Measurements from ENCODE around the gene GSDMA. TPM values are rescaled to one million over a fixed set of nuclear protein-coding genes. Genes with fewer than 3 reads are reported as not detected.

The GSDMA gene
- total RNA-seq, 2 donors from 2014 or later, result 0.68 to 1.2 TPM

GRCh38 chr17:40015998-40016985 lies 53.5 kb downstream of the GSDMA start:
- Histone ChIP-seq H3K27ac (no peak overlapping the region), H3K4me1 (ENCODE audit: control insufficient read depth in 1 of 2, low read depth in 2 of 2) (peaks cover 7 to 38% of the 10 kb centered on the region in 2 donors), H3K4me3 (no peak overlapping the region), H3K27me3 (replicated peaks; ENCODE audit: insufficient read depth) (no peaks in the 10 kb centered on the region), H3K9me3 (no peaks in the 10 kb centered on the region), H3K36me3 (peaks cover 4% of the 10 kb centered on the region)
- no peak for DNase-seq (ENCODE audit: low spot score)
- TF ChIP-seq CTCF (IDR thresholded peaks at IDR 0.05), result no peak
- no peak for ATAC-seq (ENCODE audit: insufficient number of reproducible peaks, low FRiP score, low read depth)

GRCh38 chr17:40017422-40018080 lies 54.7 kb downstream of the GSDMA start:
- Histone ChIP-seq H3K4me1 (ENCODE audit: control insufficient read depth in 1 of 2, low read depth in 2 of 2) (peaks cover 7 to 46% of the 10 kb centered on the region in 2 donors), H3K27ac (no peak overlapping the region), H3K9me3 (no peaks in the 10 kb centered on the region), H3K4me3 (no peak overlapping the region), H3K36me3 (peaks cover 12% of the 10 kb centered on the region), H3K27me3 (replicated peaks; ENCODE audit: insufficient read depth) (no peaks in the 10 kb centered on the region)
- ATAC-seq (ENCODE audit: insufficient number of reproducible peaks, low FRiP score, low read depth), result no peak
- no peak for DNase-seq (ENCODE audit: low spot score)
- no peak for TF ChIP-seq CTCF (IDR thresholded peaks at IDR 0.05)

- Histone ChIP-seq H3K9me3 (no peaks in the 10 kb centered on the region), H3K4me3 (no peak overlapping the region), H3K27me3 (replicated peaks; ENCODE audit: insufficient read depth) (no peaks in the 10 kb centered on the region), H3K36me3 (peaks cover 15% of the 10 kb centered on the region), H3K27ac (peak overlapping the region; percentile 7 to 47), H3K4me1 (ENCODE audit: control insufficient read depth in 1 of 2, low read depth in 2 of 2) (peaks cover 7 to 52% of the 10 kb centered on the region in 2 donors)
- no peak for ATAC-seq (ENCODE audit: insufficient number of reproducible peaks, low FRiP score, low read depth)
- no peak for DNase-seq (ENCODE audit: low spot score)
- TF ChIP-seq CTCF (IDR thresholded peaks at IDR 0.05), result no peak
Observed at GRCh38 chr17:40018211-40019121, 55.7 kb downstream of the GSDMA start.

- Histone ChIP-seq H3K36me3 (peaks cover 15% of the 10 kb centered on the region), H3K9me3 (no peaks in the 10 kb centered on the region), H3K4me3 (no peak overlapping the region), H3K27ac (peak overlapping the region; percentile 7 to 47), H3K27me3 (replicated peaks; ENCODE audit: insufficient read depth) (no peaks in the 10 kb centered on the region), H3K4me1 (ENCODE audit: control insufficient read depth in 1 of 2, low read depth in 2 of 2) (peaks cover 7 to 60% of the 10 kb centered on the region in 2 donors)
- ATAC-seq (ENCODE audit: insufficient number of reproducible peaks, low FRiP score, low read depth) (no peak), DNase-seq (ENCODE audit: low spot score) (no peak)
- no peak for TF ChIP-seq CTCF (IDR thresholded peaks at IDR 0.05)
Observed at GRCh38 chr17:40019140-40019991, 56.6 kb downstream of the GSDMA start.

All from thoracic aorta (tissue), 2 donors.